ENCODE results near the gene KDM3B. TPM values are rescaled to one million over a fixed set of nuclear protein-coding genes. Genes with fewer than 3 reads are reported as not detected.

The KDM3B gene
- total and polyA plus RNA-seq, 2 donors (not counting 1 experiment from before 2014, with no cell fraction given): 23.6 to 49.4 TPM

DNA sequence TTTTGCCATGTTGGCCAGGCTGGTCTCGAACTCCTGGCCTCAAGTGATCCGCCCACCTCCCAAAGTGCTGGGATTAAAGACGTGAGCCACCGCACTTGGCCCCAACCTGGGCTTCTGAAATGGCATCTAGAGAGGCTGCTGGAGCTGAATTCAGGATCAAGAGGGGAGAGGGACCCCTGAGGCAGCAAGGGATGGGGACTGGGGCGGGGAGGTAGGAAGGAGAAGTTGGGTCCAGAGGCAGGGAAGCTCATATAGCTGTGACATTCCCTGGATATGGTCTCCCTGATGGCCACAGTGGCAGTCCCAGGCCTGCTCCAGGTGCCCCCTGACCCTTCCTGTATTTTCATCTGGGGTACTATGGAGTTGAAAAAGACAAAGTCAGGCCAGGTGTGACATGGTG, 98.5 kb downstream of the KDM3B start:
- Histone ChIP-seq H3K9me3 (ENCODE audit: control insufficient read depth, insufficient read depth, low read depth, low read length) (no peaks in the 10 kb centered on the region), H4K20me1 (ENCODE audit: control insufficient read depth, extremely low read depth, insufficient read depth, low read length) (no peaks in the 10 kb centered on the region), H3K36me3 (ENCODE audit: control insufficient read depth, insufficient read depth, low read length) (no peaks in the 10 kb centered on the region), H2AFZ (ENCODE audit: low read length) (no peak overlapping the region), H3K79me2 (ENCODE audit: control insufficient read depth, insufficient read depth, low read length) (no peaks in the 10 kb centered on the region), H3K9ac (ENCODE audit: insufficient read depth, low read length) (no peak overlapping the region), H3K4me2 (ENCODE audit: extremely low read depth, insufficient read depth, low read length) (no peak overlapping the region), H3K4me3 (replicated peaks in 1 of 4; ENCODE audit: control extremely low read depth in 1 of 4, insufficient read depth in 1 of 4, low read depth in 3 of 4, low read length in 4 of 4) (no peak overlapping the region), H3K4me1 (ENCODE audit: control insufficient read depth, extremely low read depth, insufficient read depth, low read length) (no peaks in the 10 kb centered on the region), H3K27me3 (ENCODE audit: control insufficient read depth, insufficient read depth, low read length) (no peaks in the 10 kb centered on the region), H3K27ac (ENCODE audit: insufficient read depth, low read length) (no peak overlapping the region)
- no peak for TF ChIP-seq EZH2 (IDR thresholded peaks at IDR 0.05; ENCODE audit: low read length, missing control alignments)
- no peak for DNase-seq (ENCODE audit: low read depth in 2 of 2)

DNA sequence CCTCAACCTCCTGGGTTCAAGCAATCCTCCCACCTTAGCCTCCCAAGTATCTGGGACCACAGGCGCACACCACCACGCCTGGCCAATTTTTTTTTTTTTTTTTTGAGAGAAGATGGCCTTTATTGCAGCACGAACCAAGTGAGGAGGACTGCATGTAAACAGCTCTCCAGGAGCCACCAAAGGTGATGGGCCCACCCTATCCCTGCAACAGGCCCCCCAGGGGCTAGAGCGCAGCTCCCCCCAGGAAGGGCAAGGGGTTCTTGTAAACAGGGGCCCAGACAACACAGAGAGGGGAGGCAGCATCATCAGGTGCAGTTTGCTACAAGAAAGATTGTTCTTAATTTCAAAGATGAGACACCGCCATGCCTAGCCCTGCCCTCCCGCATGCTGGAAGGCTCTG, 100.2 kb downstream of the KDM3B start:
- no peak for TF ChIP-seq EZH2 (IDR thresholded peaks at IDR 0.05; ENCODE audit: low read length, missing control alignments)
- TF ChIP-seq, protein P1, sequence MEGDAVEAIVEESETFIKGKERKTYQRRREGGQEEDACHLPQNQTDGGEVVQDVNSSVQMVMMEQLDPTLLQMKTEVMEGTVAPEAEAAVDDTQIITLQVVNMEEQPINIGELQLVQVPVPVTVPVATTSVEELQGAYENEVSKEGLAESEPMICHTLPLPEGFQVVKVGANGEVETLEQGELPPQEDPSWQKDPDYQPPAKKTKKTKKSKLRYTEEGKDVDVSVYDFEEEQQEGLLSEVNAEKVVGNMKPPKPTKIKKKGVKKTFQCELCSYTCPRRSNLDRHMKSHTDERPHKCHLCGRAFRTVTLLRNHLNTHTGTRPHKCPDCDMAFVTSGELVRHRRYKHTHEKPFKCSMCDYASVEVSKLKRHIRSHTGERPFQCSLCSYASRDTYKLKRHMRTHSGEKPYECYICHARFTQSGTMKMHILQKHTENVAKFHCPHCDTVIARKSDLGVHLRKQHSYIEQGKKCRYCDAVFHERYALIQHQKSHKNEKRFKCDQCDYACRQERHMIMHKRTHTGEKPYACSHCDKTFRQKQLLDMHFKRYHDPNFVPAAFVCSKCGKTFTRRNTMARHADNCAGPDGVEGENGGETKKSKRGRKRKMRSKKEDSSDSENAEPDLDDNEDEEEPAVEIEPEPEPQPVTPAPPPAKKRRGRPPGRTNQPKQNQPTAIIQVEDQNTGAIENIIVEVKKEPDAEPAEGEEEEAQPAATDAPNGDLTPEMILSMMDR (conservative IDR thresholded peaks at IDR 0.05 in 1 of 2, IDR thresholded peaks at IDR 0.05 in 1 of 2; ENCODE audit: low read depth in 1 of 2, low read length in 2 of 2): no peak
- no peaks in the 10 kb centered on the region for H3K9me3 ChIP-seq (ENCODE audit: control insufficient read depth, insufficient read depth, low read depth, low read length)
- no peaks in the 10 kb centered on the region for H3K36me3 ChIP-seq (ENCODE audit: control insufficient read depth, insufficient read depth, low read length)
- H2AFZ ChIP-seq (ENCODE audit: low read length): no peak overlapping the region
- H3K27me3 ChIP-seq (ENCODE audit: control insufficient read depth, insufficient read depth, low read length): no peaks in the 10 kb centered on the region
- H4K20me1 ChIP-seq (ENCODE audit: control insufficient read depth, extremely low read depth, insufficient read depth, low read length): no peaks in the 10 kb centered on the region
- H3K9ac ChIP-seq (ENCODE audit: insufficient read depth, low read length): no peak overlapping the region
- no peaks in the 10 kb centered on the region for H3K79me2 ChIP-seq (ENCODE audit: control insufficient read depth, insufficient read depth, low read length)
- no peak overlapping the region for H3K4me3 ChIP-seq (replicated peaks in 1 of 4; ENCODE audit: control extremely low read depth in 1 of 4, insufficient read depth in 1 of 4, low read depth in 3 of 4, low read length in 4 of 4)
- no peak for DNase-seq (ENCODE audit: low read depth in 2 of 2)
- no peak overlapping the region for H3K27ac ChIP-seq (ENCODE audit: insufficient read depth, low read length)
- H3K4me2 ChIP-seq (ENCODE audit: extremely low read depth, insufficient read depth, low read length): no peak overlapping the region
- no peaks in the 10 kb centered on the region for H3K4me1 ChIP-seq (ENCODE audit: control insufficient read depth, extremely low read depth, insufficient read depth, low read length)

DNA sequence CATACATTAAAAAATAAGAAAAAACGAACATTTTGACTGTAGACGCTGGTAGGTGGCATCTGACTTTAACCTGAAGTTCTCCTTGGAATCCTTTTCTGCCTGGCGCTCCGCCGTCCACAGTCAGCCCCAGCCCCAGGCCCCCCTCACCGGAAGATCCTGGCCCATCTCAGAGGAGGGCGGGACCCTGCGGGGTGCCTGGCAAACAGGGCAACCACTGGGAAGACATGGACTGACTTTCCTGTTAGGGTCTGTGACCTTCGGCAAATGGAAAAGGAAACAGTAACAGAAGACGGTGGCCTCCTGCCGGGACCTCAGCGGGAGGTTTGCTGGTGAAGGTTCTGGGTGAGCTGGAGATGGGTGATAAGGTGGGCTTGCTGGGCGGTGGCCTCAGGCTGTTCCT, 101.1 kb downstream of the KDM3B start:
- Histone ChIP-seq H3K79me2 (ENCODE audit: control insufficient read depth, insufficient read depth, low read length) (no peaks in the 10 kb centered on the region), H3K4me2 (ENCODE audit: extremely low read depth, insufficient read depth, low read length) (no peak overlapping the region), H3K27ac (ENCODE audit: insufficient read depth, low read length) (no peak overlapping the region), H3K9ac (ENCODE audit: insufficient read depth, low read length) (no peak overlapping the region), H2AFZ (ENCODE audit: low read length) (no peak overlapping the region), H3K27me3 (ENCODE audit: control insufficient read depth, insufficient read depth, low read length) (no peaks in the 10 kb centered on the region), H3K4me1 (ENCODE audit: control insufficient read depth, extremely low read depth, insufficient read depth, low read length) (no peaks in the 10 kb centered on the region), H3K4me3 (replicated peaks in 1 of 4; ENCODE audit: control extremely low read depth in 1 of 4, insufficient read depth in 1 of 4, low read depth in 3 of 4, low read length in 4 of 4) (no peak overlapping the region), H4K20me1 (ENCODE audit: control insufficient read depth, extremely low read depth, insufficient read depth, low read length) (no peaks in the 10 kb centered on the region), H3K9me3 (ENCODE audit: control insufficient read depth, insufficient read depth, low read depth, low read length) (no peaks in the 10 kb centered on the region), H3K36me3 (ENCODE audit: control insufficient read depth, insufficient read depth, low read length) (no peaks in the 10 kb centered on the region)
- TF ChIP-seq, protein P1 (conservative IDR thresholded peaks at IDR 0.05 in 1 of 2, IDR thresholded peaks at IDR 0.05 in 1 of 2; ENCODE audit: low read depth in 1 of 2, low read length in 2 of 2): no peak
- TF ChIP-seq EZH2 (IDR thresholded peaks at IDR 0.05; ENCODE audit: low read length, missing control alignments): no peak
- no peak for DNase-seq (ENCODE audit: low read depth in 2 of 2)
